ENCODE measurements around the gene GSDMA. TPM values are rescaled to one million over a fixed set of nuclear protein-coding genes. Genes with fewer than 3 reads are reported as not detected.
A peak's percentile ranks its signal among the peaks of the same experiment; 100 is the strongest.

GSDMA gene
- total and polyA plus RNA-seq, 4 donors, result 0.06 to 0.23 (median 0.13) TPM

DNA sequence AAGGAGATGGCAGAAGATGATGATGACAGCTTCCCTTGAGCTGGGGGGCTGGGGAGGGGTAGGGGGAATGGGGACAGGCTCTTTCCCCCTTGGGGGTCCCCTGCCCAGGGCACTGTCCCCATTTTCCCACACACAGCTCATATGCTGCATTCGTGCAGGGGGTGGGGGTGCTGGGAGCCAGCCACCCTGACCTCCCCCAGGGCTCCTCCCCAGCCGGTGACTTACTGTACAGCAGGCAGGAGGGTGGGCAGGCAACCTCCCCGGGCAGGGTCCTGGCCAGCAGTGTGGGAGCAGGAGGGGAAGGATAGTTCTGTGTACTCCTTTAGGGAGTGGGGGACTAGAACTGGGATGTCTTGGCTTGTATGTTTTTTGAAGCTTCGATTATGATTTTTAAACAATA, 34.7 kb downstream of the GSDMA start:
- Histone ChIP-seq H3K36me3 (ENCODE audit: control insufficient read depth in 4 of 4, insufficient read depth in 3 of 4, low read depth in 1 of 4, low read length in 3 of 4) (peaks cover 13 to 41% (median 32%) of the 10 kb centered on the region in 4 donors), H3K9ac (ENCODE audit: low read depth in 1 of 2, low read length in 2 of 2) (no peak overlapping the region), H3K27ac (ENCODE audit: low read depth in 1 of 2, low read length in 2 of 2) (peak overlapping the region in 1 of 2 donors; percentile 4), H3K4me1 (ENCODE audit: control insufficient read depth in 4 of 4, insufficient read depth in 4 of 4, low read length in 3 of 4) (peaks cover 0 to 20% (median 13%) of the 10 kb centered on the region in 4 donors), H3K27me3 (ENCODE audit: control insufficient read depth in 4 of 4, insufficient read depth in 4 of 4, low read length in 3 of 4) (no peaks in the 10 kb centered on the region), H3K9me3 (ENCODE audit: control insufficient read depth in 4 of 4, low read length in 3 of 4) (no peaks in the 10 kb centered on the region), H3K4me3 (ENCODE audit: low read depth in 1 of 3, low read length in 3 of 3) (no peak overlapping the region)
- WGBS, result 88% methylated on average over 4 of the region's 4 CpGs
- no peak for TF ChIP-seq HNF4A (conservative IDR thresholded peaks at IDR 0.05)
- no peak for TF ChIP-seq RAD21 (IDR thresholded peaks at IDR 0.05)
- TF ChIP-seq, protein P1, sequence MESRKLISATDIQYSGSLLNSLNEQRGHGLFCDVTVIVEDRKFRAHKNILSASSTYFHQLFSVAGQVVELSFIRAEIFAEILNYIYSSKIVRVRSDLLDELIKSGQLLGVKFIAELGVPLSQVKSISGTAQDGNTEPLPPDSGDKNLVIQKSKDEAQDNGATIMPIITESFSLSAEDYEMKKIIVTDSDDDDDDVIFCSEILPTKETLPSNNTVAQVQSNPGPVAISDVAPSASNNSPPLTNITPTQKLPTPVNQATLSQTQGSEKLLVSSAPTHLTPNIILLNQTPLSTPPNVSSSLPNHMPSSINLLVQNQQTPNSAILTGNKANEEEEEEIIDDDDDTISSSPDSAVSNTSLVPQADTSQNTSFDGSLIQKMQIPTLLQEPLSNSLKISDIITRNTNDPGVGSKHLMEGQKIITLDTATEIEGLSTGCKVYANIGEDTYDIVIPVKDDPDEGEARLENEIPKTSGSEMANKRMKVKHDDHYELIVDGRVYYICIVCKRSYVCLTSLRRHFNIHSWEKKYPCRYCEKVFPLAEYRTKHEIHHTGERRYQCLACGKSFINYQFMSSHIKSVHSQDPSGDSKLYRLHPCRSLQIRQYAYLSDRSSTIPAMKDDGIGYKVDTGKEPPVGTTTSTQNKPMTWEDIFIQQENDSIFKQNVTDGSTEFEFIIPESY (IDR thresholded peaks at IDR 0.05), result no peak
- TF ChIP-seq, protein P2, sequence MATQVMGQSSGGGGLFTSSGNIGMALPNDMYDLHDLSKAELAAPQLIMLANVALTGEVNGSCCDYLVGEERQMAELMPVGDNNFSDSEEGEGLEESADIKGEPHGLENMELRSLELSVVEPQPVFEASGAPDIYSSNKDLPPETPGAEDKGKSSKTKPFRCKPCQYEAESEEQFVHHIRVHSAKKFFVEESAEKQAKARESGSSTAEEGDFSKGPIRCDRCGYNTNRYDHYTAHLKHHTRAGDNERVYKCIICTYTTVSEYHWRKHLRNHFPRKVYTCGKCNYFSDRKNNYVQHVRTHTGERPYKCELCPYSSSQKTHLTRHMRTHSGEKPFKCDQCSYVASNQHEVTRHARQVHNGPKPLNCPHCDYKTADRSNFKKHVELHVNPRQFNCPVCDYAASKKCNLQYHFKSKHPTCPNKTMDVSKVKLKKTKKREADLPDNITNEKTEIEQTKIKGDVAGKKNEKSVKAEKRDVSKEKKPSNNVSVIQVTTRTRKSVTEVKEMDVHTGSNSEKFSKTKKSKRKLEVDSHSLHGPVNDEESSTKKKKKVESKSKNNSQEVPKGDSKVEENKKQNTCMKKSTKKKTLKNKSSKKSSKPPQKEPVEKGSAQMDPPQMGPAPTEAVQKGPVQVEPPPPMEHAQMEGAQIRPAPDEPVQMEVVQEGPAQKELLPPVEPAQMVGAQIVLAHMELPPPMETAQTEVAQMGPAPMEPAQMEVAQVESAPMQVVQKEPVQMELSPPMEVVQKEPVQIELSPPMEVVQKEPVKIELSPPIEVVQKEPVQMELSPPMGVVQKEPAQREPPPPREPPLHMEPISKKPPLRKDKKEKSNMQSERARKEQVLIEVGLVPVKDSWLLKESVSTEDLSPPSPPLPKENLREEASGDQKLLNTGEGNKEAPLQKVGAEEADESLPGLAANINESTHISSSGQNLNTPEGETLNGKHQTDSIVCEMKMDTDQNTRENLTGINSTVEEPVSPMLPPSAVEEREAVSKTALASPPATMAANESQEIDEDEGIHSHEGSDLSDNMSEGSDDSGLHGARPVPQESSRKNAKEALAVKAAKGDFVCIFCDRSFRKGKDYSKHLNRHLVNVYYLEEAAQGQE (IDR thresholded peaks at IDR 0.05), result no peak
- TF ChIP-seq HNF4G (IDR thresholded peaks at IDR 0.05), result no peak
- no peak for DNase-seq (ENCODE audit: low spot score)

DNA sequence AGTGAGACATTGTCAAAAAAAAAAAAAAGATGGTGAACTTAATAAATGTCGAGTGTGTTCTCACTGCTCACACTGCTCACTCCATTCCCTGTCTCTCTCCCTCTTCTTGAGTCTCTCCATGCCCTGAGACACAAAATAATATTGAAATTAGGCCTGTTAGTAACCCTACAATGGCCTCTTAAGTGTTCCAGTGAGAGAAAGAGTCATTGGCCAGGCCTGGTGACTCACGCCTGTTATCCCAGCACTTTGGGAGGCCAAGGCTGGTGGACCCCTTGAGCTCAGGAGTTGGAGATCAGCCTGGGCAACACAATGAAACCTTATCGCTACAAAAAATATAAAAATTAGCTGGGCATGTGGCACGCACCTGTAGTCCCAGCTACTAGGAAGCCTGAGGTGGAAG, 36.3 kb downstream of the GSDMA start:
- WGBS, result 93% methylated on average over 4 of the region's 4 CpGs
- Histone ChIP-seq H3K9me3 (ENCODE audit: control insufficient read depth in 4 of 4, low read length in 3 of 4) (no peaks in the 10 kb centered on the region), H3K4me1 (ENCODE audit: control insufficient read depth in 4 of 4, insufficient read depth in 4 of 4, low read length in 3 of 4) (peaks cover 0 to 18% (median 13%) of the 10 kb centered on the region in 4 donors), H3K9ac (ENCODE audit: low read depth in 1 of 2, low read length in 2 of 2) (no peak overlapping the region), H3K27ac (ENCODE audit: low read depth in 1 of 2, low read length in 2 of 2) (no peak overlapping the region), H3K4me3 (ENCODE audit: low read depth in 1 of 3, low read length in 3 of 3) (no peak overlapping the region), H3K27me3 (ENCODE audit: control insufficient read depth in 4 of 4, insufficient read depth in 4 of 4, low read length in 3 of 4) (no peaks in the 10 kb centered on the region), H3K36me3 (ENCODE audit: control insufficient read depth in 4 of 4, insufficient read depth in 3 of 4, low read depth in 1 of 4, low read length in 3 of 4) (peaks cover 11 to 26% (median 18%) of the 10 kb centered on the region in 4 donors)
- TF ChIP-seq RXRA (IDR thresholded peaks at IDR 0.05) (no peak), GABPA (IDR thresholded peaks at IDR 0.05 in 1 of 2, conservative IDR thresholded peaks at IDR 0.05 in 1 of 2) (no peak), RAD21 (IDR thresholded peaks at IDR 0.05) (no peak), JUND (IDR thresholded peaks at IDR 0.05) (no peak)
- TF ChIP-seq, protein P2 (IDR thresholded peaks at IDR 0.05), result no peak
- DNase-seq (ENCODE audit: low spot score), result no peak
